GM18520 (cell line): ENCODE results near the gene ERFE.
"Not testable (repeated sequence)": the region's sequence is repeated elsewhere in the genome, so short reads cannot be mapped to it uniquely, and the experiment has no call there.

Experiments used
- ATAC-seq: cut with Tn5 transposase; IDR thresholded peaks from one replicate; pipeline ENCODE4 v1.9.1; 2021; ENCODE audit not compliant: unreplicated experiment

ERFE gene, protein sequence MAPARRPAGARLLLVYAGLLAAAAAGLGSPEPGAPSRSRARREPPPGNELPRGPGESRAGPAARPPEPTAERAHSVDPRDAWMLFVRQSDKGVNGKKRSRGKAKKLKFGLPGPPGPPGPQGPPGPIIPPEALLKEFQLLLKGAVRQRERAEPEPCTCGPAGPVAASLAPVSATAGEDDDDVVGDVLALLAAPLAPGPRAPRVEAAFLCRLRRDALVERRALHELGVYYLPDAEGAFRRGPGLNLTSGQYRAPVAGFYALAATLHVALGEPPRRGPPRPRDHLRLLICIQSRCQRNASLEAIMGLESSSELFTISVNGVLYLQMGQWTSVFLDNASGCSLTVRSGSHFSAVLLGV

DNA sequence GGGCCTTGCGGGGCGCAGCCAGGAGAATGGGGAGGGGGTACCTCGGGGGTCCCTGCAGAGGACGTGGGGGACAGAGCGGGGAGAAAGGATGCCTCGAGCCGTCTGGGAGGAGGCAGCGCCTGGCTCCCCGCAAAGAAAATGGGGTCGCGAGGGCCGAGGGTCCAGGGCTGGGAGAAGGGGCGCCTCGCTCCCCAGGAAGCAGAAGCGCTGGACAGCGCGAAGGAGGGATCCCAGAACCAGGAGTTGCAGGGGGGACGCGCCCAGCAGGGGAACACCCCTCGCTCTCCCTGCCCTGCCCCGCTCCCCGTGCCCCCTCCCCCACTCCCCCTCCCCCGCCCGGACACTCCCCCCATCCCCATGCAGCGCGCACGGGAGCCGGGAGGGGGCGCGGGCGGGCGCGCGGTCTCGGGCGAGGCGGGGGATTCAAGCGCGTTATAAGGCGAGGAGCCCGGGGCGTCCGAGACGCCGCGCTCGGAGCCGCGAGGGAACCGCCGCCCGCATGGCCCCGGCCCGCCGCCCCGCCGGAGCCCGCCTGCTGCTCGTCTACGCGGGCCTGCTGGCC lies at the start of gene ERFE:
Gene ERFE, plus strand, starts transcription at position 462 of the 562 bp plus-strand sequence. Its CDS starts 38 bp downstream, at position 500.
- ATAC-seq: no peak

DNA sequence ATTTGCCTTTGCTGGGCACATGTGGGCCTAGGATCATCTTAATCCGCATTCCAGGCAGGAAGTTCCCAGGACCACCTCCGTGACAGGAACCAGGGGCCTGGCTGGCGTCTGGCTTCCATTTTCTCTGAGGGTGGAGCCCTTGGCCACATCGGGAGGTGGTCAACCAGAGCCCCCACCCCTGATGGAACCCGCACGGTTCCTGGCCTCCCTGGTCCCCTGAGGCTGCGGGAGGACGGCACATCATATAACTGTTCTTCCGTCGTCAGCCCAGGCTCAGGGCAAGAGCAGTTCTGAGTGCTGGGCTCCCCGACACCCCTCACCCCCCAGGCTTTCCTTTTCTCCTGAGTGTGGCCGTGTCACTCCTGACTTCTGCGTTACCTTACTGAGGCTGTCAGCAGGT lies 45.2 kb upstream of the ERFE start:
- ATAC-seq: no peak

DNA sequence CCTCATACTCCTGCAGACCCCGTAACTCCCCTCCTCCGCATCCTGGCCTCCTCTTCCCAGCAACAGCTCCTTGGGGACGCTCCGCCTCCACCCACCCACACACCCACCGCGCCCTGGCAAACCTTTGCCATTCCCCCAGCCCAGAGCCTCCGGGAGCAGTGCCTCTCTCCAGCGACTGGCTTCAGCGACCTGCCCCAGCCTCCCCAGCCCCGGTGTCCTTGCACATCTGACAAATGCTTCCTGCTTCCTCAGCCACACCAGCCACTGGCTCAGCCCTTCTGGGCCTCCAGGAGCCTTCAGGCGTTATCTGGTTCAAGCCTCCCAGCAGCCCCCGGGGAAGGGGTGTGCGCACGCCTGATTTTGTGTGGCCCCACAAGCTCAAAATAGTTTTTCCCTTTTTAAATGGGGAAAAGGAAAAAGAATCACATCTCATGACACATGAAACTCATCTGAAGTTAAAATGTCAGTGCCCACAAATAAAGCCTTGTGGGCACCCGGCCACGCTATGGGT lies 44.4 kb upstream of the ERFE start:
- no peak for ATAC-seq

DNA sequence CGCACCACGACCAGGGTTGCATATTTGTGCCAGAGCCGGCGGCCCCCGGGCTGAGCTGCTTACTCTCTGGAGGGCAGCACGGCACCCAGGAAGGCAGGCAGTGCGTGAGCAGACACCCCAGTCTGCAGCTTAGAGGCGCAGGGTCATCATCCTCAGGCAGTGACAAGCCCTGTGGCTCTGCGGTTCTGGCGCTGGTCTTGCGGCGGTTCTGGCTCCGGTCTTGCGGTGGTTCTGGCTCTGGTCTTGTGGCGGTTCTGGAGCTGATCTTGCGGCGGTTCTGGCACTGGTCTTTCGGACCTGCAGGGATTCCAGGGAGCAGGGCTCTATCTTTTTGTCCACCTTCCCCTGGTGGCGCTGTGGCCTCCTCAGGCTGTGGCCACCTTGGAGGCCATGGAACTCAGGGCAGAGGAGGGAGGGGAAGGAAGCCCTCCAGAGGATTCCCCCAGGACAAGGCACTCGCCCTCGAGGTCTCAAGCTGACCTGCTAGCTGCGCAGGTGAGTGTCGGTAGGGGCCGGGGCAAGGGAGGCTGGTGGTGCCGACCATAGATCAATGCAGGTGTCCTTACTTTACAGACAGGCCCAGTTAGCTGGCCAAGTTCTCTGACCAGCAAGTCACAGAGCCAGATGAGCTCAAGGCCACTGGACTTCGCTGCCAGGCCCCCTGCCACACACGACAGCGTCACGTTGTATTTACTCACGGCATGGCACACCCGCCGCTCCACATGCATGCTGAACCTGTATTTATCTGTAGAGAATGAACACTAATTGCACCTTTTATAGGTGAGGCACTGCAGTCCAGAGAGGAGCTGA lies 43.7 kb upstream of the ERFE start:
- ATAC-seq: no peak

DNA sequence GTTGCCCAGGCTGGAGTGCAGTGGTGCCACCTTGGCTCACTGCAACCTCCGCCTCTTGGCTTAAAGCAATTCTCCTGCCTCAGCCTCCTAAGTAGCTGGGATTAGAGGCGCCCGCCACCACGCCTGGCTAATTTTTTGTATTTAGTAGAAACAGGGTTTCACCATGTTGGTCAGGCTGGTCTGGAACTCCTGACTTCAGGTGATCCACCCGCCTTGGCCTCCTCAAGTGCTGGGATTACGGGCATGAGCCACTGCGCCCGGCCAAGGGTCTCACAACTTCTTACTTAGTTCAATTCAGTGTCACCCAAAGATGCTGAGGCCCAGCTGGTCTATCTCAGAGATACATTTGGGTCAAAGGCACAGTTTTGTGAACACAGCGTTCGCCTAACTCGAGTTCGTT lies 43.1 kb upstream of the ERFE start:
- ATAC-seq: not testable (repeated sequence)

DNA sequence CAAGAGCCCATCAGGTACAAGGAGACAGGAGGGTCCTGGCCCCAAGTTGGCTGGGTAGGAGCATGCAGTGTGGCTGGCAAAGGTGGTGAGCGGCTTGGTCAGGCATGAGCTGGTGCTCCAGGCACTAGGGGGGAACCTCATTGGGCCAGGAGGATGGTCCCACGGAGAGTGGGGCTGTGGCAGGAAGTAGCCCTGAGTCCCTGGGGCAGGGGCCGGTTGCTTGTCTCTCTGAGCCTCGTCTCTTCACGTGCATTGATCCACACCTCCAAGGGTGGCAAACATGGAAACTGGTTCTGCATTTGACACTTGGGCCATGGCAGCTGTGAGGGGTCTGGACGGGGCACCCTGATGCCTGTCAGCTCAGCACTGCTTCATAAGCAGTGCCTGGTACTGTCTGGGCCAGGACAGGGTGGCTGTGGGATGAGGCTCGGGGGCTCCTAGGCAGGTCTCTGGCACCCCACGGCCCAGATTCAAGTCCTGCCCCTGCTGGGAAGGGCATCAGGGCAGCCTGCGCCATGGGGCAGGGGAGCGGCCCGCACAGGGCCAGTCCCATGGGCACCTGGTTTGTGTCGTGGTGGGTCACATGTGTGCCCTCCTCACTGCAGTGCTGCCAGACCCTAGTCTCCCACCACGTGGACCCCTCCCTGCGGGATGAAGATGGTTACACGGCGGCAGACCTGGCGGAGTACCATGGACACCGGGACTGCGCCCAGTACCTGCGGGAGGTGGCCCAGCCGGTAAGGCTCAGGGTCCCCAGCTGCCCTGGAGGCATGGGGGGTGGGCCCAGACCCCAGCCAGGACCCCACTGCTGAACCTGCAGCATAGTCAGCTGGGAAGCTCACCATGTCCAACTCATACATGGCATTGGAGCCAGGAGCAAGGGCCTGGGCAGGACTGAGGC lies 42.2 kb upstream of the ERFE start:
- ATAC-seq: no peak

DNA sequence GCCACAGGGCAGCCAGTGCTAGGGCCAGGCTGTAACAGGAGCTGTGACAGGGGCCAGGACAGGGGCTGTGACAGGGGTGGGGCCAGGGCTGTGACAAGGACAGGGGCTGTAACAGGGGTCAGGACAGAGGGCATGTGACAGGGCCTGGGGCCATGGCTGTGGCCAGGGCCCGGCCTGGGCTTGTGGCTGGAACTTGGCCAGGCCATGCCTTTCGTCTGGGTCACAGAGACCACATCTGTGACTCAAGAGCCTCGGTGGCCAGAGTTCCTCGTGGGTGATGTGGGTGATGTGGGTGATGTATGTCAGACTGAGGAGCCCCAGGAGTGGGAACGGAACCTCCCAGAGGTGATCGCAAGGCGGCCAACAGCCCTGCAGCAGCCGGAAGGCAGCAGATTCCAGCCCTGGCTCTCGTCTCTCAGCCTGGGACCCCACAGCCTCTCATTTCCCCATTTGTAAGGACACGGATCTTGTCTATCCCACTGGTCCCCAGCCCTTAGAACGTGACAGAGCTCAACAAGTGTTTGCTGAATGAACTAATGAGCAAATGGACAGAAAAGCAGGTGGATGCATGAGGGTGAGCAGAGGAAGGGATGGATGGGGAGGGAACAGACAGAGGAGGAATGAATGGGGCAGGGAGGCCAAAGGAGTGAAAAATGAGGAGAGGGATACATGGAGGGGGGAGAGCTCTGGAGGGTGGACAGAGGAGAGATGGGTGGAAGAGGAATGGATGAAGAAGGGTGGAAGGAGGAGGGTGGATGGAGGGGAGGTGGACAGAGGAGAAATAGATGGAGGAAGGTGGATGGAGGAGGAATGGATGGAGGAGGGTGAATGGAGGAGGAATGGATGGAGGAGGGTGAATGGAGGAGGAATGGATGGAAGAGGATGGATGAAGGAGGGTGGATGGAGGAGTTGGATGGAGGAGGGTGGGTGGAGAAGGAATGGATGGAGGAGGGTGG lies 41.3 kb upstream of the ERFE start:
- ATAC-seq: no peak

DNA sequence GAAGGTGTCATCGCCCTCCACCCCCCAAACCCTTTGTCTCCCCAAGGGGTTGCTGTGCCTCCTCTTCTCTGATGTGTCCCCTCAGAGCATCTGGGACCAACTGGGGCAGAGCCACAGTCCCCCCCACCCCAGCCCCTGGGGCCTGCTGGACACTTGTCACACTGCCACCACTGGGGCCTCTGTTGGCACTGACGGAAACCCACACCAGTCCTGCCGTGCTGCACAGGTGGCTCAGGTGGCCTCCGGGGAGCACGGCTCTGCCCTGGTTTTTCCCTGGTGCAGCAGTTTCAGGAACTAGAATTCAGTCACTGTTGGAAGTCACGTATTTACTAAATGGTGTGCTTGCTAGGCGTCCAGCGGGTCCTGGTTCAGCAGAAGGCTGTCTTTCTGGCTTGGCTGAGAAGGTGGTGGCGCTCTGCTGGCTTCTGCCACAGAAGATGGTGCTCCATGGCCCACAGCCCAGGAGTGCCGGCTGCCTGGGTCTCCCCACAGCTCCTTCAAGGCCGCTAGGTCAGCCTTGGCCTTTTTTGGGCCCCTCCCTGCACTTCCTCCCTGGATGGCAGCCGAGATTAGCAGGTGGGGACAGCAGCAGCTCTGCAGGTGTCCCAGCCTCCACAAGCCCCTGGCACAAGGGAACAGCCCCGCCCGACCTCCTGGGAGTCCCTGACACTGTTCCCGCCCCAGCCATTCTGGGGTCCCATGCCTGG lies 38.9 kb upstream of the ERFE start:
- no peak for ATAC-seq

DNA sequence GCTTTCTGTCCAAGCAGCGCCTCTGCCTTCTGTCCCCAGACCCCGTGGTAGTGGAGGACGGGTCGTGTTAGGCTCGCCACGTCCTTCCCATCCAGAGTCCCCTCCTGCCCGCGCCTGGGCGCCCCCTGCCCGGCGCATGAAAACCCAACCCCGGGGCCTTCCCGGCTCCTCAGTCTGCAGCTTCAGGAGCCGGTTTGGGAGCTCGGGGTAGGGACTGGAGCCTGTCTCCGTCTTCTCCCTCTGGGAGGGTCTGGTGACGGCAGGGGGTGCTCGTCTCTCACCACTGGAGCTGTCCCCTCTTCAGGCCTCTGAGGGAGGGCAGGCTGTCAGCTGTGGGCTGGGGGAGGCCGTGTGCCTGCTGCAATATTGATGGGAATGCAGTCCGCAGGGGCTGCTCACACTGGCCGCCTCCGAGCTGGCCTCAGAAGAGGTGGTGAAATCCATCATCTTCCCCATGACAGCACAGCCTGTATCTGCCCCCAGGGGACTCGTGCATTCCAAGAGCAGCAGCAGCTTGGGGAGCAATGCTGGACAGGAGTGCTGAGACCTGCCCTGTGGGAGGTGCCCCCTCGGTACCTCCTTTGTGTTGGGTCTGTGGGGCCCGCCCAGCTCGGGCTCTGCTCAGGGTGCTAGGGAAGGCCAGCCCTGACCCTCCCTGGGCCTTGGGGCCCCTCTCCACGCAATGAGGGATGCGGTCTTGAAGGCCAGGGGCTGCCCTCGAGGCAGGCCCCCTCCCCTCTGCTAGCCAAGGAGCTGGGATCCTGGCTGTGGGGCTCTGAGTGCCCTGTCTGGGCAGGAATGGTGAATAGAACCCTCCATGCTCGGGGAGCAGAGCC lies 38.1 kb upstream of the ERFE start:
- no peak for ATAC-seq

DNA sequence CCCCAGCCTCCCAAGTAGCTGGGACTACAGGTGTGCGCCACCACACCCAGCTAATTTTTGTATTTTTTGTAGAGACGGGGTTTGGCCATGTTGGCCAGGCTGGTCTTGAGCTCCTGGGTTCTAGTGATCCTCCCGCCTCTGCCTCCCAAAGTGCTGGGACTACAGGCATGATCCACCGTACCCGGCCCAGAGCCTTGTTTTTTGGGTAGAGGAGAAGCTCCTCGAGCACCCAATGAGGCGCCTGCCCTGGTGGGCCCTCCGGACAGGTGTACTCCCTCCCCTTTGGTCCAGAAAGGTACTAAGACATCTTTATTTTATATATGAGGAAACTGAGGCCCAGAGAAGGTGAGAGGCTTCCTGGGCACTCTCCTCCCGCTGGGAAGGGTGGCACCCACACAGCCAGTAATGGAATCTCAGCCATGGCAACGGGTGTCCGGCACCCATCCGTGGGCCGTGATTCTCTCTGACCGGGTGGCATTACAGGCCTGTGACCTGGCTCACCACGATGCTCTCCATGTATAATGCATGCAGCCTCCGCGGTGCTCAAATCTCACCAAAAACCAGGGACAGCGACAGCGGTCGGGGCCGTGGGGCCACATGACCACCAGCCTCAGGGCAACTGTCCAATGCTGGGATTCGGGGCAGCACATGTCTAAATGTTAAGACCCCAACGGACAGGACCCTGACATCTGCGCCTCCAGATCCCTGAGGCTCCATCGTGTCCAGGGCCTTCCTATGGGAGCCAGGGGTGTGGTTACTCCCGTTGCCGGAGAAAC lies 37.1 kb upstream of the ERFE start:
- ATAC-seq: no peak

DNA sequence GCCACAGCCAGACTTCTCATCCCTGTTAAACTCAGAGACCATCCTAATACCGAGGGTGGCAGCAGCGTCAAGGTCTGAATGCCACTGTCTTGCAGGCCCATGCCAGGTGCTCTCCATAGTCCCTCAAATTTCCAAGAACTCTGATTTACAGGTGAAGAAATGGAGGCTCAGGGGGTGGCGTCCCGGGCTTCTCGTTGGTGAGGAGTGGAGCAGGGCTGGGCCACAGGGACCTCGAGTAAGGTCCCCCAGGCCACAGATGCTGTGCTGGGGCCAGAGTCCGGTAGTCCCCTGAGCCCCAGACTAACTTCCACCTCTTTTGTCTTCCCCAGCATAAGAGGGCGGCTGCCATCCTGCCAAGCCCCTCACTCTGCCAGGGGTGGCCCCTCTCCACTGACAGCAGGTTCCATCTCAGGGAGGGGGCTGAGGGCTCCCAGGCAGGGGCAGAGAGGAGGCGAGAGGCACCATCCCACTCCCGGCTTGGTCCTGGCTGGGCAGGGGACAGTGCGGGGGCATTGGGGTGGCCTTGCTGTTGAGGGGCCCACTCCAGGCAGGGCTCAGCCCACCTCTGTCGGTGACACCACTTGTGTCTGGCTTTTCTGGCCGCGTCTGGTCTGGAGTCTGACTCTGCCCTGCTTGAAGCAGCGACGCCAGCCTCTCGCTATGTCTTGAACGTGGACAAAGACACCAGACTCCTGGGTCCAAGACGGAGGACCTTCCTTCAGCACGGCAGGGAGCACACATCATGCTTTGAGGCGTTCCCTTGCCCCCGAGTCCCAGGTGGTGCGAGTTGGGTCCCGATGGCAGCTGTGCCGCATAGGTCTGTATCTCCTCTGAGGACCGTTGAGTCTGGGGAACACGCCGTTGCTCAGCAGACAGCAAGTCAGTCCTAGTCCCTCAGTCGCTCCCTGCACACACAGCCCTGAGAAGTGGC lies 36.2 kb upstream of the ERFE start:
- ATAC-seq: no peak

DNA sequence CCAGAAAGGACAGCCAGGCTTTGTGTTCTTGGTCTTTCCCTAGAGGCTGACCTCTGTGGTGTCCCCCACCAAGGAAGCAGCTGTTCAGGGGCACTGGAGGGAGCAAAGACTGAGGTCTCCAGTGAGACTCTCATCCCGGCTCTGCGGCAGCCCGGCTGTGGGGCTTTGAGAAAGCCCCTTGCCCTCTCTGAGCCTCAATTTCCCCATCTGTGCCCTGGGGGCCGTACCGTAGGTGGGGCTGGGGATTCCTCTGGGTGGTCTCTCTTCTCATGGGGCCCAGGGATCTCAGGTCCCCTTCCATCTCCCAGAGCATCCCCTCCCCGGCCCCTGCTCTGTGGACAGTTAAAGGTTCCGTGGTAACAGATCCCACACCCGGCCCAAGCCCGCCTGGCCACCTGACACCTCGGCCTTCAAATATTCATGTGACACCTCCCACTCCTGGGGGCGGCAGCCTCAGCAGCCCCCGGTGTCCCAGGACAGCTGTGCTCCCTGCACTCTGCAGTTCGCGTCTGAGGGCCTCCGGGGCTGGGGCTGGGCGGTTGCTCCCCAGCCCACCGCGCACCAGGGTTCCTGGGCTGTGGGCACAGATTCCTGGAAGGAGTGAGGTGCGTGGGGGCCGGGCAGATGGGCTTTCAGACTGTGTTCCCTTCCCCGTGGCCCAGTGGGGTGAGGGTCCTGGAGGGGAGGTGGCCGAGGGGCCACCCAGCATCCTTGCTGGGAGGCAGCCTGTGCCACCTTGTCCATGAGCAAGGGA lies 35.4 kb upstream of the ERFE start:
- ATAC-seq: no peak

DNA sequence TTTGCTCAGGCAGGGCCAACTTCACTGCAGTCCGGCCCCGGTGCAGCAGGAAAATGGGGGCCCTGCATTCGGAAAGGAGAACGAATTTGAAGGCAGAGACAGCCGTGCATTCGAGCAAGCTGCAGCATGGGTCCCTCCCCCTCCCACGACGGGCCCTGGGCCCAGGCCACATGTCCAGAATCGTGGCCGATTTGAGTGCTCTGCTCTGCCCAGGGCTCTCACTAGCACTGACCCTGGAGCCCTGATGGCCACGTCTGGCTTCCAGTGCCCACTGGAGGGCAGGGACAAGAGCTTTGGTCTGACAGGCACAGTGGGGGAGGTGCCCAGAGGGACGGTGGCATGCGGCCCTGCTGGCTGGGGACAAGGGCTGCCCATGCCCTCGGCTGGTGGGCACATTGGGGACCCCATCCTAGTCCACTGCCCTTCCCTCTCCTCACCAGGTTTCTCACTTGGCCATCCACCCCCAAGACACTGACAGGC lies 34.7 kb upstream of the ERFE start:
- no peak for ATAC-seq

DNA sequence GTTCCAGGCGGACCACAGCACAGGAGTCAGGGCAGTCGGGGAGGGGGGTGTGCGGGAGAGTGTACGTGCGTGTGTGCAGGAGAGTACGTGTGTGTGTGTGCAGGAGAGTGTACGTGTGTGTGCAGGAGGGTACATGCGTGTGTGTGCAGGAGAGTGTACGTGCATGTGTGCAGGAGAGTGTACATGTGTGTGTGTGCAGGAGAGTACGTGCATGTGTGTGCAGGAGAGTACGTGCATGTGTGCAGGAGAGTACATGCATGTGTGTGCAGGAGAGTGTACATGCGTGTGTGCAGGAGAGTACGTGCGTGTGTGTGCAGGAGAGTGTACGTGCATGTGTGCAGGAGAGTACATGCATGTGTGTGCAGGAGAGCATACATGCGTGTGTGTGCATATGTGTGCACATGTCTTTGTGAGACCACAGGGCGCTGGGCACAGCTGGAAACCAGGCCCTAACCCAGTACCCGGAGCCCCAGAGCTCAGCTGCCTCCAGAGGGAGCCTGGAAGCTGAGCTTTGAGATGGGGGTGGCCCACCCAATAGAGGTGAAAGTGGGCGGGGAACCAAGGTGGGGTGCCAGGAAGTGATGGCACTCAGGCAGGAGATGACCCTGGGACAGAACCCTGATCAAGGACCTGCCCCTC lies 34.2 kb upstream of the ERFE start:
- ATAC-seq: no peak
